GM18520 (cell line): ENCODE data around the gene HAND1.

ENCODE experiments used
- ATAC-seq: cut with Tn5 transposase; IDR thresholded peaks from one replicate; pipeline ENCODE4 v1.9.1; 2021; ENCODE audit not compliant: unreplicated experiment

HAND1 gene

GRCh38 chr5:154478224-154478565 is at the start of gene HAND1:
HAND1 (minus strand) TSS chr5:154478227; CDS start chr5:154478008, 219 bp downstream.
- ATAC-seq: no peak

GRCh38 chr5:154526231-154527226 is 48.5 kb upstream of the HAND1 start:
- no peak for ATAC-seq

DNA sequence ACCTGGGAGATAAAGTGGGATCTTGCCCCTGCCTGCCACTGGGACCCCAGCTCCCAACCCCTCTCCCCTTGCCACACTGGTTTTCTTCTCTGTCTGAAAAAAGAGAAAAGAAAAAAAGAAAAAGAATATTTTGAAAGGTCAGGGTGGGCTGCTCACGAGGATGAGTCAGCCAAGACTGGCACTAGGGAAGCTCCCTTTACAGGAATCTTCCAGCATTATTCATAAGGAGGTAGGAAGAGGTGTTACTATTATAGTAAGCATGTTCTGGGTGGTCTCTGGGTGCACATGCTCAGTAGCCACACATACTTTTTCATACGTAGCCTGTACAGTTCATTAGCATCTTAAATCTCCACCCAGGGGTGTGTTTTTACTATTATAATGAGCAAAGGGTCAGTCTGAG is 46.8 kb upstream of the HAND1 start:
- ATAC-seq: no peak

DNA sequence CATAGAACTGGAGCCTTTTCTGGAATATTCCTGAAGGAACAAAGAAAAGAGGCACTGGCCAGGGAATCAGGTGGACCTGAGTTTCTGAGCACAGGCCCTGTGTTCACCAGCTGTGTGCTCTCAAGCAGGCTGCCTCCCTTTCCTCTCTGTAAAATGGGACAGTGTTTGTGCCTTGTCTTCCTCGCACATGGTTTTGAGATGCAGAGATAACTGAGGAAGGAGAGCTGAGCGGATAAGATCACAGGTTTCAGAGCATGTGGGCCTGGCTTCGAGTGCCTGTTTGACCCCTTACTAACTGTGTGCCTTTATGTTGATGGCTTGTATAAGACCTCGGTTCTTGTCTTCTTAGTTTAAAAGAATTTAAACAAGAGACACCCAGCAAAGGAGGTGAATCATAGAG is 46.2 kb upstream of the HAND1 start:
- no peak for ATAC-seq

- ATAC-seq: no peak
Observed at GRCh38 chr5:154523709-154524108, 45.7 kb upstream of the HAND1 start.

DNA sequence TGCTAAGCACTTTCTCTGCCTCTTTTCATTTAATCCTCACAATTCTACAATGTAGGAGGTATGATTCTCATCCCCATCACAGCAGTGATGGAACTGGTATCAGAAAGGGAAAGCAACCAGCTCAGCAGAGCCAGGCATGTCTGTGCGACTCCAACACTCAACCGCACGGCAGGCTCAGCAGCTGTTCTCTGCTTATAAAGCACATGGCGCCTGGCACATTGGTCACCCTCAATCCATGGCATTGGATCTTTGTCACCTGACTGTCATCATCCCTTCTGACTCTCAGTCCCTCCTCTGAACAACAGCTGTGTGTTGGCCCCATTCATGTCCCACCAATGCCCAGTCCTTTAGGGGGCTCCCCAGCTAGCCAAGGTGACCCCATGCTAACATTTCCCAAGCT is 45.1 kb upstream of the HAND1 start:
- ATAC-seq: no peak

GRCh38 chr5:154522284-154522683 is 44.3 kb upstream of the HAND1 start:
- no peak for ATAC-seq

DNA sequence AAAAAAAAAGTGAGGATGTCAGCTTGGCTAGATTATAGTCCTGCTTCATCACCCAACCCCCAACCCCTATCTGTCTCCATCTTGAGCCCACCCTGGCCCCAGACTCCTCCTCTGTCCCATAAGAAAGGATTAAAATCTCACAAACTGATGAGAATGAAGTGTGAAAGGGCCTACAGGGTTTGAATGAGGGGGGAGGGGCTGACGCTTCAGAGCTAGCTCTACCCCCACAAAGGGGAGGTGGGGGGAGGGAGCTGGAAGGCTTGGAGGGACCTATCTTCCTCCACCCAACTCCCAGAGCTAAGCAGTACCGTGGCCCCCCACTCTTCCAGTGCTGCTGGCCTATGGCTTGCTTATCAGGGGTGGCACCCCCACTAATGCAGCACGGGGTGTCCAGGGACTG is 43.7 kb upstream of the HAND1 start:
- no peak for ATAC-seq

DNA sequence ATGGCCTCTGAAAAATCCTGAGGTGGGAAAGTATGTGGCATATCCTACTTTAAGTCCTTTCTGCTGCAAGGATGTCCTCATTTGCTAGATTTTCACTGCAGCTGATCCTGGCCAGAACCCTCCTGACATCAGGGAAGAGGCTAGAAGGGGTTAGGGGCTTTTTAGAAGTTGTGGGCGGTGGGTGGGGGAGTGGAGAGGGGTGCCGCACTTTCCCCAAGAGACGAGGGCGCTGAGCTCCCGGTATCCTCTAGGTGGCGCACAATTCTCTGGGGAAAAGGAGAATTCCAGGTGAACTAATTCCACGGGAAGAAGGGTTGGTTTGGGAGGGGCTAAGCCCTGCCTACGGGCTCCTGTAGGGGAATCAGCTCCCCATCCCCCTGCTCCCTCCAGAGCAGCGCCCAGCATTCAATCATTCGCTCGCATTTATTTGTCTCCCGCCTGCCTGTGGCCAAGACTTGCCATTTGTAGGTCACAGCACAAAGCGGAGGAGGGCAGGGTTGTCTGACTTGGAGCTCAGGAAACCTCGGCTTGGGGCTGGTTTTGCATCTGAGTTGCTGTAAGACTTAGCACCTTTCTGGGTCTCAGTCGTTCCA is 42.9 kb upstream of the HAND1 start:
- ATAC-seq: no peak

- ATAC-seq: no peak
Observed at GRCh38 chr5:154519359-154519758, 41.3 kb upstream of the HAND1 start.

GRCh38 chr5:154518438-154518867 is 40.4 kb upstream of the HAND1 start:
- no peak for ATAC-seq

DNA sequence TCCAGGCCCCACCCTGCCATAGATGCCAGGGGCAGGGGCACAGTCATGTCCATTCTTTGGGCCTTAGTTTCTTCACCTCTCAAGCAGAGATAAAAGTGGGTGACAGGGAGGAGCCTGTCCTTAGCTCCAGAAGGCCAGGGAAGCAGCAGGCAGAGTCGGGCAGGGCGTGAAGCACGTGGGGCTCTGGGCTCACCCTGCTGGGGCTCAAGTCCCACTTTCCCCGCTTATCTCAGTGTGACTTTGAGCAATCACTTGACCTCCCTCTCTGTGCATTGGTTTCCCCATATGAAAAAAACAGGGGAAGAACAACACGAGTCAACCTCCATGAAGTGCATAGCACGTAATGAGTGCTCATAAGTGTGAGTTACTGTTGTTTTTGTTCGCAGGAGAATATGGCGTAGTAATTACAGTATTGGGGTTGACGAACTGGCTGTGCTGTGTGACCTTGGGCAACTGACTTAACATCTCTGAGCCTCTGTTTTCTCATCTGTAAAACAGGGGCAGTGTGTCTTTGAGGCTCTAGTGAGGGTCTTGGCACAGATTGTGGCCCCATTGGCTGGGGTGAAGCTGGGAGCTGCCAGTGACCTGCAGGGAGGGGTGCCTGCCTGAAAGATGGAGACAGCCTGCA is 39.9 kb upstream of the HAND1 start:
- no peak for ATAC-seq

DNA sequence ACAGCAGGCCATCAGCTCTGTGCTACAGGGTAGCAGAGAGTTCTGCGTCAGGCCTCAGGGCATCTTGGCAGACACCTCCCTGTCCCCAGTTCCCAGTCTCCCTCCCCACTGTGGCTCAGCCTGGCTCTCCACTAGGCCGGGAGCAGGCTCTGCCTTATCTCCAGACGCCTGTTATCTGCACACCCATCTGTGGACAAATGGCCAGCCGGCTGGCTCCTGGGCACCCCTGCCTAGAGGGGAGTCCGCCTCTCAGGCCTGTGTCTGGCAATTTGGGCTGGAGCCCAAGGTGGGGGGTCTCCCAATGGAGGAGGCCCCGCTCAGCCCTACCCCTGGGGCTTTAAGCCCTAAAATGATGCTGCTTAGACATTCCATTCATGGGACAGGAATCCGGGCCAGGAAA is 39.2 kb upstream of the HAND1 start:
- ATAC-seq: no peak

DNA sequence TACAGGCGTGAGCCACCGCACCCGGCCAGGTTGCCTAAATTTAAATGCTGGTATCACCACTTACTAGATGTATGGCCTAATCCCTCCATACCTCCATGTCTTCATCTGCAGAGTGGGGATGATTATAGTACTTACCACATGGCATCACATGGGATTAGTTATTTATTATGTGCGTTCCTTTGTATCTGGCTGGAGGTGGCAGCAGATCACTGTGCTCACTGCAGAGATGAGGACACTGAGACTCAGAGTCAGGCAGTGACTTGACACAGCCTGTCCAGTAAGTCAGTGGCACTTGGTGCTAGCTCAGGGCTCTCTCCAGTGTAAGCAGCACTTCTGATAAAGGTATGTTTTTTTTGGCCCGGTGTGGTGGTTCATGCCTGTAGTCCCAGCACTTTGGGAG is 38.4 kb upstream of the HAND1 start:
- no peak for ATAC-seq

GRCh38 chr5:154515488-154515887 is 37.5 kb upstream of the HAND1 start:
- peak; percentile 62 for ATAC-seq

GRCh38 chr5:154514331-154514730 is 36.3 kb upstream of the HAND1 start:
- peak; percentile 30 for ATAC-seq

DNA sequence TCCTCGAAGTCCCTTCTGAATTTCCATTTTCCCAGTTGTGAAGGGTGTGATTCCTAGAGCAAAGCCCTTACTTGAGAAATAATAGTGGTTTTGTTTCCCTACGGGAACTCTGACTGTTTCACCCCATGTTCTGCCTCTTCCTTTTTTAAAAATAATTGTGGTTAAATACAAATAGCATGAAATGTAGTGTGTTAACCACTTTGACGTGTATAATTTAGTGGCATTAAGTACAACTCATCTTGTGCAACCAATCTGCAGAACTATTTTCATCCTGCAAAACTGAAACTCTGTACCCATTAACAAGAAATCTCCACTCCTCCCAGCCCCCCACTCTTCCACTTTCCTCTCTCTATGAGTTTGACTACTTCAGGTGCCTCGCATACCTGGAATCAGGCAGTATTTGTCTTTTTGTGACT is 35.6 kb upstream of the HAND1 start:
- ATAC-seq: peak; percentile 39

DNA sequence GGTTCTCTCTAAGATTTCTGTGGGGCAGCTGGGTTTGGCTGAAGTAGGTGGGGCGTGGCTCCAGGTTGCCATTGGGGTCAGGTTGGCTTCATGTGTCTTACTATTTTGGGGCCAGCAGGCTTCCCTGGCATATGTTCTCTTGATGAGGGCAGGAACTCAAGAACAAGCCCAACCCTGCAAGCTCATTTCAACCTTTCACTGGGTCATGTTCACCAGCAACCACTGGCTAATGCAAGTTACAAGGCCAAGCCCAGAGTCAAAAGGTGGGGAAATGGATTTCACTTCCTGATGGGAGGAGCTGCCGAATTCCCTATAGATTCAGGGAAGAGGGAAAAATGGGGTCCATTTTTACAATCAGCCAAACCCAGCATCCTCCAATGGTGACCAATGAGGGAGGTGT is 34.0 kb upstream of the HAND1 start:
- ATAC-seq: no peak

- ATAC-seq: no peak
Observed at GRCh38 chr5:154509784-154510555, 31.9 kb upstream of the HAND1 start.

DNA sequence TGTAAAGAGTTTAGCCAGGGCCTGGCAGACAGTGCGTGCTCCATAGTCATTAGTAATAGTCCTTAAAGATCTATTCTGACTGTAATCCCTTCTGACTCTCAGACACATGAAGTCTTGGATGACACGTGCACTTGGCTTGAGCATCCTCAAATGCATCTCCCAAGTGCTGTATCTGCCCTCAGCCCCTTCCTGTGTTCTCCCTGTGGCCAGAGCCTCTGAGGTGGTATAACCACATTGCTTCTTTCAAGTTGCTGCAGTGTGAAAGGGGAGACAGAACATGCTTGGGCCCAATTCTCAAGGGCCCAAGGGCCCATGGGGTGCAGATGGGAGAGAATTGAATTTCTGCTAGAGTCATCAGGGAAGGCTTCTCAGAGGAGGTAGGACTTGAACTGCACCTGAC is 30.1 kb upstream of the HAND1 start:
- ATAC-seq: no peak

DNA sequence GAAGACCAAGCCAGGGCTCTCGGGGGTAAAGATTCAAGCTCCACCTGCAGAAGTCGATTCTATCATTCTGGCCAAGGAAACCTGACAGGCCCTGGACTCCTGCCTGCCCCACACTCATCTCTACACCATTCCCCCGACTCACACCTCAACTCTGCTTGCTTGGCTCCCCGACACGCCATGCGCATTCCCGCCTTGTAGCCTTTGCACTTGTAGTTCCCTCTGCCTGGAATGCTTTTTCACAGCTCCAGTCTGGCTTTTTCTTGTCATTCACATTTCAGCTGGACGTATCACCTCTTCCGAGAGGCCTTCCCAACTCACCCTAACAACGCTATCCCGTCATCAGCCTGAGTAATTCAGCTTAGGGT is 28.7 kb upstream of the HAND1 start:
- no peak for ATAC-seq
